NCI-H2227 (cell line): Measurements from ENCODE around the gene USH2A.

Source experiments
- DNase-seq: peaks from one replicate; lab custom pipeline; 2025; ENCODE audit not compliant: unreplicated experiment; lab: John Stamatoyannopoulos, UW

Gene USH2A

GRCh38 chr1:215652371-215652770 lies 770.9 kb downstream of the USH2A start:
- no peak for DNase-seq

GRCh38 chr1:215651867-215652266 lies 771.4 kb downstream of the USH2A start:
- no peak for DNase-seq

GRCh38 chr1:215650446-215651149 lies 772.6 kb downstream of the USH2A start:
- DNase-seq, result no peak

GRCh38 chr1:215648957-215649356 lies 774.3 kb downstream of the USH2A start:
- no peak for DNase-seq

GRCh38 chr1:215647738-215648137 lies 775.5 kb downstream of the USH2A start:
- no peak for DNase-seq

- DNase-seq, result no peak
Observed at GRCh38 chr1:215645861-215646260, 777.4 kb downstream of the USH2A start.

GRCh38 chr1:215645182-215645581 lies 778.1 kb downstream of the USH2A start:
- DNase-seq, result no peak

- no peak for DNase-seq
Observed at GRCh38 chr1:215643592-215644321, 779.5 kb downstream of the USH2A start.

- DNase-seq, result no peak
Observed at GRCh38 chr1:215640429-215641148, 782.7 kb downstream of the USH2A start.

- DNase-seq, result no peak
Observed at GRCh38 chr1:215637041-215637573, 786.1 kb downstream of the USH2A start.

GRCh38 chr1:215636258-215636965 lies 786.8 kb downstream of the USH2A start:
- DNase-seq, result no peak

- DNase-seq, result no peak
Observed at GRCh38 chr1:215635827-215636226, 787.4 kb downstream of the USH2A start.

- DNase-seq, result peak; percentile 52
Observed at GRCh38 chr1:215631489-215631888, 791.8 kb downstream of the USH2A start.

GRCh38 chr1:215631040-215631439 lies 792.2 kb downstream of the USH2A start:
- DNase-seq, result no peak

- no peak for DNase-seq
Observed at GRCh38 chr1:215625949-215626348, 797.3 kb downstream of the USH2A start.

GRCh38 chr1:215623162-215623561 lies 800.1 kb downstream of the USH2A start:
- DNase-seq, result no peak

- no peak for DNase-seq
Observed at GRCh38 chr1:215617979-215618378, 805.3 kb downstream of the USH2A start.

- no peak for DNase-seq
Observed at GRCh38 chr1:215612391-215612790, 810.9 kb downstream of the USH2A start.

- no peak for DNase-seq
Observed at GRCh38 chr1:215608646-215609045, 814.6 kb downstream of the USH2A start.

GRCh38 chr1:215607412-215607811 lies 815.8 kb downstream of the USH2A start:
- DNase-seq, result no peak

GRCh38 chr1:215606564-215607168 lies 816.6 kb downstream of the USH2A start:
- peak; percentile 7 for DNase-seq
